Activated naive CD8-positive, alpha-beta T cell treated with anti-CD3 and anti-CD28 coated beads, Interleukin-2, amount 10 ng/mL, durations not matched to agents 7 days and 5 days (primary cell): Measurements from ENCODE around the gene ADAMTSL2. TPM values are rescaled to one million over a fixed set of nuclear protein-coding genes. Genes with fewer than 3 reads are reported as not detected.

Experiments
- ATAC-seq: fragments of 150-1000 bp; cut with Tn5 transposase; one replicate; pipeline ENCODE4 v1.10.0; 2021; ENCODE audit warnings: low read depth, moderate library complexity
- POLR2A ChIA-PET: fragments of 350-600 bp; sonication (Branson Sonifier 250); formaldehyde crosslinking; loops from one replicate; lab custom pipeline; 2021; ENCODE audit warnings: antibody characterized with exemption; lab: Charles Lee
- DNase-seq: peaks from one replicate; pipeline ENCODE4 v3.0.0; 2021
- H3K27ac Mint-ChIP-seq: one replicate; pipeline ENCODE4 v1.8.0; 2022; ENCODE audit warnings: mild to moderate bottlenecking, mixed read lengths
- H3K27me3 Mint-ChIP-seq: one replicate; pipeline ENCODE4 v1.8.0; 2022; ENCODE audit warnings: mild to moderate bottlenecking, moderate library complexity, mixed read lengths
- H3K36me3 Mint-ChIP-seq: one replicate; pipeline ENCODE4 v1.8.0; 2021; ENCODE audit warnings: mild to moderate bottlenecking, mixed read lengths
- H3K4me1 Mint-ChIP-seq: one replicate; pipeline ENCODE4 v1.8.0; 2021; ENCODE audit warnings: mixed read lengths
- H3K4me3 Mint-ChIP-seq: one replicate; pipeline ENCODE4 v1.8.0; 2022; ENCODE audit warnings: mild to moderate bottlenecking, moderate library complexity, mixed read lengths
- H3K9me3 Mint-ChIP-seq: one replicate; pipeline ENCODE4 v1.8.0; 2021; ENCODE audit warnings: mixed read lengths
- total RNA-seq, 2 experiments: library from RNA; stranded (reverse); gene quantifications; one replicate each; pipeline ENCODE4 v1.2.3, GENCODE V29; 2021

ADAMTSL2 gene
- total RNA-seq, 2 experiments from 2014 or later, result 0.17 to 0.20 TPM

GRCh38 chr9:133616643-133617405, 82.3 kb downstream of the ADAMTSL2 start:
- H3K4me1 Mint-ChIP-seq, result peaks cover 25% of the 10 kb centered on the region
- POLR2A ChIA-PET, result no interaction called here
- peaks cover 2% of the 10 kb centered on the region for H3K36me3 Mint-ChIP-seq
- peaks cover 29% of the 10 kb centered on the region for H3K27me3 Mint-ChIP-seq
- peaks cover under 1% of the 10 kb centered on the region for H3K9me3 Mint-ChIP-seq
- H3K4me3 Mint-ChIP-seq, result no peak overlapping the region
- no peak for DNase-seq
- no peak for ATAC-seq
- no peak overlapping the region for H3K27ac Mint-ChIP-seq

GRCh38 chr9:133618726-133619125, 84.2 kb downstream of the ADAMTSL2 start:
- Mint-ChIP-seq H3K4me3 (no peak overlapping the region), H3K27ac (no peak overlapping the region), H3K27me3 (peaks cover 18% of the 10 kb centered on the region), H3K4me1 (peaks cover 31% of the 10 kb centered on the region), H3K36me3 (peaks cover 3% of the 10 kb centered on the region), H3K9me3 (peaks cover 2% of the 10 kb centered on the region)
- POLR2A ChIA-PET, result no interaction called here
- no peak for ATAC-seq
- no peak for DNase-seq

- H3K36me3 Mint-ChIP-seq, result peaks cover 3% of the 10 kb centered on the region
- POLR2A ChIA-PET, result no interaction called here
- peak overlapping the region; percentile 50 for H3K4me3 Mint-ChIP-seq
- ATAC-seq, result peak; percentile 80
- DNase-seq, result peak; percentile 72
- peaks cover 31% of the 10 kb centered on the region for H3K4me1 Mint-ChIP-seq
- peak overlapping the region; percentile 1 for H3K27ac Mint-ChIP-seq
- H3K9me3 Mint-ChIP-seq, result peaks cover 5% of the 10 kb centered on the region
- H3K27me3 Mint-ChIP-seq, result peaks cover 14% of the 10 kb centered on the region
These were observed 85.3 kb downstream of the ADAMTSL2 start for GRCh38 chr9:133619791-133620190.

GRCh38 chr9:133621725-133622267, 87.3 kb downstream of the ADAMTSL2 start:
- Mint-ChIP-seq H3K9me3 (peaks cover 15% of the 10 kb centered on the region), H3K27me3 (peaks cover 11% of the 10 kb centered on the region), H3K36me3 (peaks cover 3% of the 10 kb centered on the region), H3K4me1 (peaks cover 31% of the 10 kb centered on the region), H3K4me3 (peak overlapping the region; percentile 28), H3K27ac (peak overlapping the region; percentile 36)
- DNase-seq (no peak), ATAC-seq (no peak)
- POLR2A ChIA-PET, result interaction anchor here (0.9 kb wide), 1 partner anchor 62 kb away, joined by 5 read pairs; no protein-coding TSS in a partner anchor

- Mint-ChIP-seq H3K27ac (no peak overlapping the region), H3K27me3 (peaks cover 11% of the 10 kb centered on the region), H3K4me3 (no peak overlapping the region)
These were observed 88.1 kb downstream of the ADAMTSL2 start for GRCh38 chr9:133622555-133622954.

More at GRCh38 chr9:133622555-133622954, 88.1 kb downstream of the ADAMTSL2 start:
- peaks cover 3% of the 10 kb centered on the region for H3K36me3 Mint-ChIP-seq
- H3K4me1 Mint-ChIP-seq, result peaks cover 29% of the 10 kb centered on the region
- DNase-seq (no peak), ATAC-seq (no peak)
- POLR2A ChIA-PET, result interaction anchor here (0.9 kb wide), 1 partner anchor 61 kb away, joined by 5 read pairs; no protein-coding TSS in a partner anchor
- H3K9me3 Mint-ChIP-seq, result peaks cover 15% of the 10 kb centered on the region

Other genes with a start within 250 kb of the ADAMTSL2 start
- gene SURF6, start 198.5 kb upstream of the ADAMTSL2 start, total RNA-seq, result 10 to 100 TPM; 20.5 to 21.0 TPM
- gene MED22, start 186.6 kb upstream of the ADAMTSL2 start, total RNA-seq, result 10 to 100 TPM; 27.8 to 35.5 TPM
- gene RPL7A, start 186.5 kb upstream of the ADAMTSL2 start, total RNA-seq, result 1,000 to 10,000 TPM; 1,843 to 1,855 TPM
- 10 to 100 TPM; 40.6 to 41.9 TPM for gene SURF1, start 178.2 kb upstream of the ADAMTSL2 start, total RNA-seq
- gene SURF2, start 178.2 kb upstream of the ADAMTSL2 start, total RNA-seq, result 10 to 100 TPM; 16.2 to 17.0 TPM
- gene SURF4, start 158.6 kb upstream of the ADAMTSL2 start, total RNA-seq, result 100 to 1,000 TPM; 160 to 161 TPM
- gene STKLD1, start 158.3 kb upstream of the ADAMTSL2 start, total RNA-seq, result under 1 TPM; 0.17 to 0.91 TPM
- gene REXO4, start 116.7 kb upstream of the ADAMTSL2 start, total RNA-seq, result 10 to 100 TPM; 28.9 to 30.8 TPM
- gene ADAMTS13, start 112.3 kb upstream of the ADAMTSL2 start, total RNA-seq, result 1 to 10 TPM; 3.2 to 3.5 TPM
- 1 to 10 TPM; 2.2 to 2.3 TPM for gene CACFD1, start 74.7 kb upstream of the ADAMTSL2 start, total RNA-seq
- 1 to 10 TPM; 6.3 to 7.1 TPM for gene SLC2A6, start 55.6 kb upstream of the ADAMTSL2 start, total RNA-seq
- not detected for gene MYMK, start 9.7 kb upstream of the ADAMTSL2 start, total RNA-seq
- not detected for gene FAM163B, start 74.7 kb downstream of the ADAMTSL2 start, total RNA-seq
- not detected for gene DBH, start 101.7 kb downstream of the ADAMTSL2 start, total RNA-seq
- gene SARDH, start 203.6 kb downstream of the ADAMTSL2 start, total RNA-seq, result 1 to 10 TPM; 1.6 to 2.3 TPM